ENCODE results near the gene SHISA4. TPM values are rescaled to one million over a fixed set of nuclear protein-coding genes. Genes with fewer than 3 reads are reported as not detected.

The SHISA4 gene
- total RNA-seq, 1 donor from 2014 or later: 10.1 TPM

DNA sequence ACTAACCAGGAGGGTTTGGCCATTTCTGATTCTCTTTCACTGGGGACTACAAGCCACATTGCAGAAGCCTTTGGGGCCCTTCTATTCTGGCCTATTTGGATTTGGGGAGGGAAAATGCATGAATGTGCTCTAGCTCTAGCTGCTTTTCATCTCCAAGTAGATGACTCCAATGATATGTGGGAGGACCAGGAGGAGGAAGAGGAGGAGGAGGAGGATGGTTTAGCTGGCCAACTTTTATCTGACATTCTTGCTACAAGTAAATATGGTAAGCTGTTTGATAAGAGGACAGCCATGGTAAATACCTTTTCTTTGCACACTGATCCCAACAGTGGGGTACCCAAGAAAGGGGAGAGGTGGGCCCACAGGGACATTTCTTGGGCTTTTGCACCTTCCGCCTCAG lies 14.0 kb upstream of the SHISA4 start:
- H3K9me3 ChIP-seq (ENCODE audit: insufficient read depth, low read depth, low read length): no peaks in the 10 kb centered on the region
- H3K4me1 ChIP-seq (ENCODE audit: insufficient read depth, low read length): peaks cover 6% of the 10 kb centered on the region
- no peaks in the 10 kb centered on the region for H3K27me3 Mint-ChIP-seq (ENCODE audit: low read depth, unreplicated experiment)
- TF ChIP-seq, protein P1, sequence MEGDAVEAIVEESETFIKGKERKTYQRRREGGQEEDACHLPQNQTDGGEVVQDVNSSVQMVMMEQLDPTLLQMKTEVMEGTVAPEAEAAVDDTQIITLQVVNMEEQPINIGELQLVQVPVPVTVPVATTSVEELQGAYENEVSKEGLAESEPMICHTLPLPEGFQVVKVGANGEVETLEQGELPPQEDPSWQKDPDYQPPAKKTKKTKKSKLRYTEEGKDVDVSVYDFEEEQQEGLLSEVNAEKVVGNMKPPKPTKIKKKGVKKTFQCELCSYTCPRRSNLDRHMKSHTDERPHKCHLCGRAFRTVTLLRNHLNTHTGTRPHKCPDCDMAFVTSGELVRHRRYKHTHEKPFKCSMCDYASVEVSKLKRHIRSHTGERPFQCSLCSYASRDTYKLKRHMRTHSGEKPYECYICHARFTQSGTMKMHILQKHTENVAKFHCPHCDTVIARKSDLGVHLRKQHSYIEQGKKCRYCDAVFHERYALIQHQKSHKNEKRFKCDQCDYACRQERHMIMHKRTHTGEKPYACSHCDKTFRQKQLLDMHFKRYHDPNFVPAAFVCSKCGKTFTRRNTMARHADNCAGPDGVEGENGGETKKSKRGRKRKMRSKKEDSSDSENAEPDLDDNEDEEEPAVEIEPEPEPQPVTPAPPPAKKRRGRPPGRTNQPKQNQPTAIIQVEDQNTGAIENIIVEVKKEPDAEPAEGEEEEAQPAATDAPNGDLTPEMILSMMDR (IDR thresholded peaks at IDR 0.05; ENCODE audit: insufficient read depth, low read depth, low read length): no peak
- TF ChIP-seq EZH2 (IDR thresholded peaks at IDR 0.05; ENCODE audit: insufficient read depth, low read length): no peak
- no peak for DNase-seq (ENCODE audit: low read depth)
- no peak overlapping the region for H2AFZ ChIP-seq (ENCODE audit: low read depth, low read length)
- no peaks in the 10 kb centered on the region for H3K79me2 ChIP-seq (ENCODE audit: insufficient read depth, low read length)
- peaks cover 1% of the 10 kb centered on the region for H3K4me1 Mint-ChIP-seq (ENCODE audit: low read depth, unreplicated experiment)
- peaks cover 28% of the 10 kb centered on the region for H3K36me3 Mint-ChIP-seq (ENCODE audit: low read depth, unreplicated experiment)
- no peak overlapping the region for H3K27ac ChIP-seq (ENCODE audit: low read depth, low read length)
- H3K4me2 ChIP-seq (ENCODE audit: low read length): no peak overlapping the region
- H3K4me3 ChIP-seq (ENCODE audit: insufficient read depth, low read depth, low read length): no peak overlapping the region
- no peak overlapping the region for H3K9ac ChIP-seq (ENCODE audit: low read length)
- no peak overlapping the region for H3K4me3 Mint-ChIP-seq (ENCODE audit: unreplicated experiment)
- peaks cover 44% of the 10 kb centered on the region for H3K36me3 ChIP-seq (ENCODE audit: insufficient read depth, low read length)
- FAIRE-seq: no peak
- no peaks in the 10 kb centered on the region for H3K9me3 Mint-ChIP-seq (ENCODE audit: unreplicated experiment)
- no peaks in the 10 kb centered on the region for H3K27me3 ChIP-seq (ENCODE audit: insufficient read depth, low read length)
- H4K20me1 ChIP-seq (ENCODE audit: insufficient read depth, low read length): peaks cover 10% of the 10 kb centered on the region
- H3K27ac Mint-ChIP-seq (ENCODE audit: unreplicated experiment): no peak overlapping the region

DNA sequence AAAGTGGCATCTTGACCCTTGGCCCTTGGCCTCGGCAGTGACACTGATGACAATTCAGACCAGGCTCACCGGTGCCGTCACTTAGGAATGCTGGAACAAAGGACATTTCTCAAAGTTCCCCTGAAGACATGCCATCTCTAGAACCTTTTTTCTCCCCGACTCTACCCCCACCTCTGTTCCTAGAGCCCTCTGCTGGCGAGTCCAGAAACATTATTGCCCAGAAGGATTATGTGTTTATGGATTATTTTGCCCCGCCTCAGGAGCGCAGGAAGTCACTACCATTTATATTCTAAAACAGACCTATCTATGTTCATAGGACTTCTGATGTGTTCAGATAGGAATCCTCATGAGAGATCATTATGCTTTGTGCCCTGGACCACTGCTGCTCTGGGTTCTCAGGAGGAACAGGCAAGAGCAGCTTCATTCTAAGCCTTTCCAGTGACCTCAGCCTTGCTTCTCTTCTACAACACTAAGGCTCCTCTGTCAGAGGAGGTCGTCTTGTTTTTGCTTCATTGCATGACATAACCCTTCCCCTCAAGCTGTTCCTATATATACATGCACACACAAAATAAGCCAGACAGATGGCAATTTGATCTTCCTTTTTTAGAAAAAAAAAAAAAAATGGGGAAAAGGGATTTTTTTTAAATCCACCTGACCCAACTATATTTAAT lies 12.4 kb upstream of the SHISA4 start:
- Mint-ChIP-seq H3K36me3 (ENCODE audit: low read depth, unreplicated experiment) (peaks cover 25% of the 10 kb centered on the region), H3K27ac (ENCODE audit: unreplicated experiment) (no peak overlapping the region), H3K9me3 (ENCODE audit: unreplicated experiment) (no peaks in the 10 kb centered on the region), H3K27me3 (ENCODE audit: low read depth, unreplicated experiment) (no peaks in the 10 kb centered on the region), H3K4me3 (ENCODE audit: unreplicated experiment) (no peak overlapping the region), H3K4me1 (ENCODE audit: low read depth, unreplicated experiment) (peaks cover 1% of the 10 kb centered on the region)
- Histone ChIP-seq H3K4me1 (ENCODE audit: insufficient read depth, low read length) (no peaks in the 10 kb centered on the region), H4K20me1 (ENCODE audit: insufficient read depth, low read length) (no peaks in the 10 kb centered on the region), H3K27me3 (ENCODE audit: insufficient read depth, low read length) (no peaks in the 10 kb centered on the region), H3K9ac (ENCODE audit: low read length) (no peak overlapping the region), H3K27ac (ENCODE audit: low read depth, low read length) (no peak overlapping the region), H2AFZ (ENCODE audit: low read depth, low read length) (no peak overlapping the region), H3K4me3 (ENCODE audit: insufficient read depth, low read depth, low read length) (no peak overlapping the region), H3K36me3 (ENCODE audit: insufficient read depth, low read length) (peaks cover 31% of the 10 kb centered on the region), H3K9me3 (ENCODE audit: insufficient read depth, low read depth, low read length) (no peaks in the 10 kb centered on the region), H3K4me2 (ENCODE audit: low read length) (no peak overlapping the region), H3K79me2 (ENCODE audit: insufficient read depth, low read length) (no peaks in the 10 kb centered on the region)
- FAIRE-seq (no peak), DNase-seq (ENCODE audit: low read depth) (no peak)
- TF ChIP-seq, protein P1 (IDR thresholded peaks at IDR 0.05; ENCODE audit: insufficient read depth, low read depth, low read length): peak; percentile 52
- TF ChIP-seq EZH2 (IDR thresholded peaks at IDR 0.05; ENCODE audit: insufficient read depth, low read length): no peak

DNA sequence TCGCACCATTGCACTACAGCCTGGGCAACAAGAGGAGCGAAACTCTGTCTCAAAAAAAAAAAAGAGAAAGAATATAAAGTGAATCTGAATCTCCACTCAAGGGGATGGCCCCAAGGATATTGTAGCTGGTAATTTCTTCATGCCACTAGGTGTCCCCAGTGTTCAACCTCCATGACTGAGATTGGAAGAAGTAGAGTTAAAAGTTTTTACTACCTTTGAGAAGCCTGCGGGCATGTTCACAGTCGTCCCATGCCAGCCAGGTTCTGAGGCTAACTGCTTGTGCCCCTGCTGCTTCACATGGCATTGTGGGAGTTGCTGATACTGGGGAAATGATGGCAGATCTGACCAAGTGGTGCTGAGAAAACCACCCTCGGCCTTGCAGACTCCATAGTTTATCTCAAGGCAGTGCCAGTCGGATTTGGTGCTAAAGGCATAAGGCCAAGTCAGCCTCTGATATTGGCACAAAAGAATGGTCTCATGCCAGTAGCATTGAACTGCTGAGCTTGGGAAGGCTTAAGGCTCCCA lies 10.8 kb upstream of the SHISA4 start:
- peak overlapping the region; percentile 11 for H3K9ac ChIP-seq (ENCODE audit: low read length)
- Mint-ChIP-seq H3K27me3 (ENCODE audit: low read depth, unreplicated experiment) (no peaks in the 10 kb centered on the region), H3K9me3 (ENCODE audit: unreplicated experiment) (no peaks in the 10 kb centered on the region), H3K36me3 (ENCODE audit: low read depth, unreplicated experiment) (peaks cover 15% of the 10 kb centered on the region), H3K4me3 (ENCODE audit: unreplicated experiment) (no peak overlapping the region), H3K4me1 (ENCODE audit: low read depth, unreplicated experiment) (peaks cover 6% of the 10 kb centered on the region), H3K27ac (ENCODE audit: unreplicated experiment) (no peak overlapping the region)
- H3K4me3 ChIP-seq (ENCODE audit: insufficient read depth, low read depth, low read length): no peak overlapping the region
- FAIRE-seq (peak; percentile 56), DNase-seq (ENCODE audit: low read depth) (peak; percentile 29)
- no peak overlapping the region for H2AFZ ChIP-seq (ENCODE audit: low read depth, low read length)
- H3K4me2 ChIP-seq (ENCODE audit: low read length): no peak overlapping the region
- no peak overlapping the region for H3K27ac ChIP-seq (ENCODE audit: low read depth, low read length)
- no peaks in the 10 kb centered on the region for H3K79me2 ChIP-seq (ENCODE audit: insufficient read depth, low read length)
- no peaks in the 10 kb centered on the region for H3K9me3 ChIP-seq (ENCODE audit: insufficient read depth, low read depth, low read length)
- H3K36me3 ChIP-seq (ENCODE audit: insufficient read depth, low read length): peaks cover 15% of the 10 kb centered on the region
- TF ChIP-seq, protein P1 (IDR thresholded peaks at IDR 0.05; ENCODE audit: insufficient read depth, low read depth, low read length): peak; percentile 69
- TF ChIP-seq EZH2 (IDR thresholded peaks at IDR 0.05; ENCODE audit: insufficient read depth, low read length): no peak
- H3K27me3 ChIP-seq (ENCODE audit: insufficient read depth, low read length): no peaks in the 10 kb centered on the region
- peaks cover 7% of the 10 kb centered on the region for H3K4me1 ChIP-seq (ENCODE audit: insufficient read depth, low read length)
- H4K20me1 ChIP-seq (ENCODE audit: insufficient read depth, low read length): no peaks in the 10 kb centered on the region
